ENCODE data around the gene AHCYL2.
"Not testable (repeated sequence)": the region's sequence is repeated elsewhere in the genome, so short reads cannot be mapped to it uniquely, and the experiment has no call there.

AHCYL2 gene

DNA sequence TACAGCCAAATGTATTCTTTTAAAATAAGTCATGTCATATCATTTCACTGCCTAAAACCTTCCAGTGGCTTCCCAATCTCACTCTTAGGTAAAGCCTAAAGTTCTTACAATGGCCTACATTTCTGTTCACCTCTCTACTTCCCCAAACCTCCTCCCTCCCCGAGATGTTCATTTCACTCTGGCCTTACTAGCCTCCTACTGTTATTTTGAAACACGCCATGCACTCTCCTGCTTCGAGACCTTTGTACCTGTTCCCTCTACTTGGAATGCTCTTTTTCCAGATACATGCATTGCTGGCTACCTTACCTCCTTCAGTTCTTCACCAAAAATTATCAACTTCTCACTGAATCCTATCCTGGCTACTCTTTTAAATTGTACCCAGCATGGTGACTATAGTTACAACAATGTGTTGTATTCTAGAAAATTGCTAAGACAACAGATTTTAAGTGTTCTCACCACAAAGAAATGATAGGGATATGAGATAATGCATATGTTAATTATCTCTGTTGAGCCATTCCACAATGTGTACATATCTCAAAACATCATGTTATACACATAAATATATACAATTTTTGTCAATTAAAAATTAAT, 158.8 kb downstream of the AHCYL2 start:
- no peak for DNase-seq (ENCODE audit: low read depth, low spot score)

GRCh38 chr7:129385116-129385515, 160.3 kb downstream of the AHCYL2 start:
- DNase-seq (ENCODE audit: low read depth, low spot score) = no peak

GRCh38 chr7:129385598-129385997, 160.8 kb downstream of the AHCYL2 start:
- no peak for DNase-seq (ENCODE audit: low read depth, low spot score)

GRCh38 chr7:129386506-129386905, 161.7 kb downstream of the AHCYL2 start:
- no peak for DNase-seq (ENCODE audit: low read depth, low spot score)

- DNase-seq (ENCODE audit: low read depth, low spot score) = no peak
Measured at GRCh38 chr7:129387537-129387936, 162.7 kb downstream of the AHCYL2 start.

DNA sequence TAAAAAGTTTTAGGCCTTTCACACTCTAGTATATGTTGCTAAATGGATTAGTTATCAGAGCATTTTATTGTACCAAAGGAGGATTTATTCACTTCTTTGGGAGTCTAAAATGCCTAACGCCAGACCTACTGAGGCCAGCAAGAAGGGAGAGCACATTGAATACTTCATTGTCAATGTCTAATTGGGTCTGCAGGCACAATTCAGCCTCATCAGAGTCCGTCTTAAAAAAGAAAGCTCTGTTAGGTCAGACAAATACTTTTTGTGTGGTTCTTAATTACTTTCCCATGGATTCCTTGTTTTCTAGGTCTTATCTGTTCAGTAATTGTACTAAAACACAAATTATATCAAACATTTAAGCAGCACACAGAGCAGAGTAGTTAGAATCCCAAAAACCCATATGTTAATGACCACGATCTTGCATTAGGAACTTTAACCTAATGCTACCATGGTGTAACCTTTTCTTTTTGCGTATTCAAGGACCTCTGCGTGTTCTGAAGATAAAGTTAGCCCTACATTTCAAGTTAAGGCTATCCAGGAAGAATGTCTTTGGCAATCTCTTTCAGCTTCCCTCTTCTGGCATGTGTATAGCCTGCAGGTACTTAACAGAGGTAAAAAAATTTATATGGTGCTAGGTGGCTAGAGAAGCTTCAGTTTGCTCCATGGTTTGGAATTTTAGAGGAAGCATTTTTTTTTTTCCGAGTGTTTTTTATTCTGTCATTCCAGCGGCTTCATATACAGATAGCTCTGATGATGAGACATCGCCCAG, 163.7 kb downstream of the AHCYL2 start:
- no peak for DNase-seq (ENCODE audit: low read depth, low spot score)

GRCh38 chr7:129389829-129390228, 165.0 kb downstream of the AHCYL2 start:
- no peak for DNase-seq (ENCODE audit: low read depth, low spot score)

DNA sequence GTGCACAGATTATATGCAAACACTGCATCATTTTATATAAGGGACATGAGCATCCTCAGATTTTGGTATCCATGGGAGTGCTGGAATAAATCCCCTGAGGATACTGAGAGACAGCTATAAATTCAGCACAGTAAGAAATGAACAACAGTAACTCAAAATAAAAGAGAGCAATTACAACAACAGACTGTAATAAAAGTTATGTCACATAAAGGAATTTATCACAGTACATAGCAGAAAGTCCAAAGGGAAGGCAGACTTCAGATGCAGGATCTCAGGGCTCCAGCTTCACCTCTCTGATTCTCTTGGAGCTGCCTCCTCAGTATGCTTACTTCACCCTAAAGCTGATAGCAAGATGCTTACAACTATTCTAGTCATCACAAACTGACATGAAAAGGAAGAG, 165.5 kb downstream of the AHCYL2 start:
- no peak for DNase-seq (ENCODE audit: low read depth, low spot score)

- DNase-seq (ENCODE audit: low read depth, low spot score) = no peak
Measured at GRCh38 chr7:129391546-129392171, 166.8 kb downstream of the AHCYL2 start.

DNA sequence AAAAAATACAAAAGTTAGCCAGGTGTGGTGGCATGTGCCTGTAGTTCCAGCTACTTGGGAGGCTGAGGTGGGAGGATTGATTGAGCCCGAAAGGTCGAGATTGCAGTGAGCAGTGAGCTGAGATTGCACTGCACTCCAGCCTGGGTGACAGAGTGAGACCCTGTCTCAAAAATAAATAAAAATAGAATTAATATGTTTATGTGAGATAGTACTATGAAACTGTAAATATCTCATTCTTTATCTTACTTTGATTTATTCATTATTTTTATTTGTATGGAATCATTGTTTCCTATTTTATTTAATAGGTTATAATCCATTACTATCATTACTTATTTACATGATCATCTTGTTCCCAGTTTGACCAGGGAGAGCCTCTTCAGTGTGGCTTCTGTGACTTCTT, 168.4 kb downstream of the AHCYL2 start:
- DNase-seq (ENCODE audit: low read depth, low spot score) = no peak

- no peak for DNase-seq (ENCODE audit: low read depth, low spot score)
Measured at GRCh38 chr7:129394101-129394500, 169.3 kb downstream of the AHCYL2 start.

DNA sequence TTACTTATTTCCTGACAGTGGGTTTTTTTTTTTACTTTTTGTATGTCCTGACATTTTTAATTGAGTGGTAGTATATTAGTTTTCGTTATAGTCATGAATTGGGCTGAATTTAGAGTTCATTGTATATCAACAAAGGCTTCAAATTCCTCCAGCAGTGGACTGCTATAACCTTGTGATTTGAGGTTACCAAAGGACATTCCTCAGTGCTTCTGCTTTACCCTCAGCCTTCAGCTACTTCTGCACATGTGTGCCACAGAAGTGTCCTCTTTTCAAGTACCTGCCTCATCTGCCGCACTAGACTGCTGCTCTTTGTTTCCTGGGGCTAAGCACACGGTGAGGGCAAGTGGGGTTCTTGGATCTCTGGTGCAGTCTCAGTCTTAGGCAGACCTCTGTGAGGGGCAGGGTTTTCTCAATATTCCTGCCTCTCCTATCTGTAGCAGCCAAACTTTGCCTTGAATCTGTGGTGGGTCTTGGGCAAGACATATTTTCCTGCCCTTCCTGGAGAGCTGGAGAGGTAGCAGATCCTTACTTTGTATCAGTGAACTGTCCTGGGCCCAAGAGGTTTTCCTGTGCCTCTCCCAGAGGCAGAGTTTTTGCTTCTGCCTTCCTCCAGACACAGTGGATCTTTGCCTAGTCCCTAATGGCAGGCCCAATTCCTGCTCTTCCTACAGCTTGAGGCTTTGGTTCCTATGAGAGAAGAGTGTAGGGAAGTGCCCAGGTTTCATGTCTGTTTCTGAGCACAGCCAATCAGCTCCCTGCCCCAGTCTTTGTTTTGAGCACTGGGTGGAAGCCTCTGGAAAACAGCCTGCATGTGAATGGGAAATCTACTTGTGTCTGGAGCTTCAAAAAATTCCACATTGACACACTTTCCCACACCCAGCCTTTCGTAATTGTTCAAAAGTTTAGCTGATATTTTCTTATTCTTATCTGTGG, 170.4 kb downstream of the AHCYL2 start:
- DNase-seq (ENCODE audit: low read depth, low spot score) = no peak

DNA sequence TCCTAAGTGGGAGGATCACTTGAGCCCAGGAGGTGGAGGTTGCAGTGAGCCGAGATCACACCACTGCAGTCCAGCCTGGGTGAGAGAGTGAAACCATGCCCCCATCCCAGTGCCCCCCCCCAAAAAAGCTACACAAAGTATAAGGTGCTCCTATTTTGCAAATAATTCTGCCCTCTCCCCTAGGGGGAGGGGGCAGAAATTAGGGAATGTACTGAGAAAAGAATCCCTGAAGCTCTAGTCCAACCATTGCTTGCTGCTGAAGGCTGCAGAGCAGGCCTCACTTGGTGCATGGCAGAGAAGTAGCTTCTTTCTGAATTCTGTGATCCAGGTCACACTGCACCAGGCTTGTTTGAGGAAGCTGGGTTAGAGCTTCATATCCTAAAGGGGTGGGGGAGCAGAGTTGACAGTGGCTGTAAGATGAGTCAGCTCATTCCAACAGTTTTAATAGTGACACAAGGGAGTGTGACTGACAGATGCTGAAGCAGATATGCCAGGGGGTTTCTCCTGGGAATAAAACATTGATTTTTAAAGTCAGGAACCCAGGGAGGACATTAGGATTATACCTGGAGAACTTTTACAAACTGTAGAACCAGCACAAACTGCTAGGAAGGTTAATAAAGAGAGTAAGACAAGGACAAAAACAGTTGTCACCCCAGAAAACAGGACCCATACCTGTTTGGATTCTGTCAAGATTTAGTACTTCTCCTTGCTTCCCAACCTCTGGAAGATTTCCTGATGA, 176.6 kb downstream of the AHCYL2 start:
- no peak for DNase-seq (ENCODE audit: low read depth, low spot score)

GRCh38 chr7:129401967-129402860, 177.4 kb downstream of the AHCYL2 start:
- DNase-seq (ENCODE audit: low read depth, low spot score) = no peak

GRCh38 chr7:129405527-129405926, 180.7 kb downstream of the AHCYL2 start:
- no peak for DNase-seq (ENCODE audit: low read depth, low spot score)

GRCh38 chr7:129410238-129410637, 185.4 kb downstream of the AHCYL2 start:
- DNase-seq (ENCODE audit: low read depth, low spot score) = not testable (repeated sequence)

DNA sequence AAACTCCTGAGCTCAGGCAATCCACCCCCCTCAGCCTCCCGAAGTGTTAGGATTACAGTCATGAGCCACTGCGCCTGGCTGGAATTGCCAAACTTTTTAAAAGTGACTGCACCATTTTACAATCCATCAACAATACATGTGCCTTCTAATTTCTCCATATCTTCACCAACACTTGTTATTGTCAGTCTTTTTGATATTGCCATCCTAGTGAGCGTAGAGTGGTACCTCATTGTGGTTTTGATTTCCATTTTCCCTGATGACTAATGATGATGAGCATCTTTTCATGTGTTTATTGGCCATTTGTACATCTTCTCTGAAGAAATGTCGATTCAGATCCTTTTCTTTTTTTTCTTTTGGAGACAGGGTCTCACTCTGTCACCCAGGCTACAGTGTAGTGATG, 187.7 kb downstream of the AHCYL2 start:
- no peak for DNase-seq (ENCODE audit: low read depth, low spot score)

- no peak for DNase-seq (ENCODE audit: low read depth, low spot score)
Measured at GRCh38 chr7:129417073-129417472, 192.2 kb downstream of the AHCYL2 start.

DNA sequence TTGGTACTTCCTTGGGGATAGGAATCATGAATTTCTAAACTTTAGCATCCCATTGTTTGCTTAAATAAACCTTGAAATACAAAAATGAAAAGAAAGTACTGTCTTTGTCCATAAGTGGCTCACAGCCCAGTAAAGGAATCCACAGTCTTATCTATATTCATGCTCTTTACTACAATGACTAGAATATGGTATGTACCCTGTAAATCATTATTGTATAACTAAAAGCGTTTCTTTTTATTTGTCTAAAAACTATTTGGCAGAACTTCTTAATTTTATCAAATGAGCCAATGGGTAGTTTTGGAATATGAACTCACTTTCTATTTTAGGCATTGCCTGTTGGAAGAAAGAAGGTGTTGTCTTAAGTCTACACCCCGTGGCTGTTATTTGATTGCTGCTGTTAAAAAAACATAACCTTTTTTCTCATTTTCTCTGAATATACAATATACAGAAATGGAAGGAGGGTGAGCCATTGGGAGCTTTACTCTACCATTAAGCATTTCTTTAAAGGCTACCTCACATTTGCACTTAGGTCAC, 197.0 kb downstream of the AHCYL2 start:
- DNase-seq (ENCODE audit: low read depth, low spot score) = no peak

- DNase-seq (ENCODE audit: low read depth, low spot score) = no peak
Measured at GRCh38 chr7:129422727-129423126, 197.9 kb downstream of the AHCYL2 start.

Measured in iPS DF 19.7 (cell line).